Hypothalamus (tissue), 51 donors: ENCODE results near the gene PDE10A.

ENCODE experiments used
- DNase-seq, 51 donors: peaks; one replicate each; lab custom pipeline; 2025; lab: John Stamatoyannopoulos, UW

The PDE10A gene

GRCh38 chr6:165678904-165679303, 15.9 kb upstream of the PDE10A start:
- no peak for DNase-seq

- DNase-seq, result peak in 2 of 51 donors; percentile 21 to 27
Observed at GRCh38 chr6:165678429-165678828, 15.4 kb upstream of the PDE10A start.

GRCh38 chr6:165677091-165677490, 14.1 kb upstream of the PDE10A start:
- DNase-seq, result no peak

GRCh38 chr6:165676435-165677068, 13.5 kb upstream of the PDE10A start:
- DNase-seq, result no peak

- no peak for DNase-seq
Observed at GRCh38 chr6:165675120-165675519, 12.1 kb upstream of the PDE10A start.

GRCh38 chr6:165674155-165675029, 11.4 kb upstream of the PDE10A start:
- no peak for DNase-seq

- DNase-seq, result no peak
Observed at GRCh38 chr6:165671222-165671768, 8.3 kb upstream of the PDE10A start.

- DNase-seq, result no peak
Observed at GRCh38 chr6:165668951-165669350, 5.9 kb upstream of the PDE10A start.

- no peak for DNase-seq
Observed at GRCh38 chr6:165665384-165665672, 2.3 kb upstream of the PDE10A start.

GRCh38 chr6:165664559-165665383, 1.7 kb upstream of the PDE10A start:
- DNase-seq, result no peak

GRCh38 chr6:165663736-165664558, 906 bp upstream of the PDE10A start:
- DNase-seq, result peak in 2 of 51 donors; percentile 17 to 40

- peak in 5 of 51 donors; percentile 27 to 68 (median 31) for DNase-seq
Observed at GRCh38 chr6:165663377-165663735, 315 bp upstream of the PDE10A start.

GRCh38 chr6:165662041-165662748, 846 bp downstream of the PDE10A start:
- DNase-seq, result peak in 6 of 51 donors; percentile 7 to 57 (median 18)

GRCh38 chr6:165661664-165662025, 1.4 kb downstream of the PDE10A start:
- no peak for DNase-seq

GRCh38 chr6:165660857-165661663, 2.0 kb downstream of the PDE10A start:
- DNase-seq, result no peak

GRCh38 chr6:165659945-165660856, 2.8 kb downstream of the PDE10A start:
- peak in 1 of 51 donors; percentile 12 for DNase-seq

- no peak for DNase-seq
Observed at GRCh38 chr6:165658395-165659058, 4.5 kb downstream of the PDE10A start.
